ENCODE measurements around the gene HIC2.

The HIC2 gene

DNA sequence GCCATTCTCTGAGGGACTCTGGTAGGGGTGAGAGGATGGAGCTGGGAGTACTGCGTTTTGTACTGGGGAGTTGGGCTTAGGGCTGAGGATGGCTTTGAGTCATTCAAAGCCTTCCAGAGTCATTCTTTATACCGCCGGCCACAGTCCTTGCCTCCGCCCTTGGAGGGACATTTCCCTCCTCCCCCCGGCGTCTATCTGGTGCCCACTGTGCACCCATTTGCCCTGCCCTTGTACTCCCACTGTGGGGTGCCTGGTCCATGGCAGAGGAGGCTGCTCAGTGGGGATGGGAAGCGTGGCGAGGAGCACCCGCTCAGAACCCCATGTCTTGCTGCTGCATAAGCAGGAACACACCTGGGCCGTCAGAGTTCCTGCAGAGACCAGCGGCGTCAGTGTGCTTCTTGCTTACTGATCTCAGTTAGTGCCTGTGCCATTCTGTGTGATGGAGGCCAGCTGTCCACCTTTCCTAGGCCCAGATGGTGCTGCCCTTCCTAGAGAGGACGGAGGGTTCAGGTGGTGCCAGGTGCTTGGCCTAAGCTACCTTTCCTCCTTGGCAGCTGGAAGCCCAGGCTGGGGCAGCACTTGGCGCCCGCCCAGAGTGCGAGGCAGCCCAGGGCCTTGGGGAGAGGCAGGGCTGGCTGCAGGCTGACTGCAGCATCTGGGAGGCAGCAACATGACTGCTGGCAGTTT, 26.7 kb downstream of the HIC2 start:
- no peak for DNase-seq (ENCODE audit: low spot score)
- TF ChIP-seq, protein P1, sequence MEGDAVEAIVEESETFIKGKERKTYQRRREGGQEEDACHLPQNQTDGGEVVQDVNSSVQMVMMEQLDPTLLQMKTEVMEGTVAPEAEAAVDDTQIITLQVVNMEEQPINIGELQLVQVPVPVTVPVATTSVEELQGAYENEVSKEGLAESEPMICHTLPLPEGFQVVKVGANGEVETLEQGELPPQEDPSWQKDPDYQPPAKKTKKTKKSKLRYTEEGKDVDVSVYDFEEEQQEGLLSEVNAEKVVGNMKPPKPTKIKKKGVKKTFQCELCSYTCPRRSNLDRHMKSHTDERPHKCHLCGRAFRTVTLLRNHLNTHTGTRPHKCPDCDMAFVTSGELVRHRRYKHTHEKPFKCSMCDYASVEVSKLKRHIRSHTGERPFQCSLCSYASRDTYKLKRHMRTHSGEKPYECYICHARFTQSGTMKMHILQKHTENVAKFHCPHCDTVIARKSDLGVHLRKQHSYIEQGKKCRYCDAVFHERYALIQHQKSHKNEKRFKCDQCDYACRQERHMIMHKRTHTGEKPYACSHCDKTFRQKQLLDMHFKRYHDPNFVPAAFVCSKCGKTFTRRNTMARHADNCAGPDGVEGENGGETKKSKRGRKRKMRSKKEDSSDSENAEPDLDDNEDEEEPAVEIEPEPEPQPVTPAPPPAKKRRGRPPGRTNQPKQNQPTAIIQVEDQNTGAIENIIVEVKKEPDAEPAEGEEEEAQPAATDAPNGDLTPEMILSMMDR (IDR thresholded peaks at IDR 0.05; ENCODE audit: borderline replicate concordance, control extremely low read depth, extremely low read depth, insufficient read depth, missing control alignments) = no peak
- in situ Hi-C loops (cut with MboI; ENCODE audit: low sequenced_read_pairs, unreplicated experiment) = no loop called here

DNA sequence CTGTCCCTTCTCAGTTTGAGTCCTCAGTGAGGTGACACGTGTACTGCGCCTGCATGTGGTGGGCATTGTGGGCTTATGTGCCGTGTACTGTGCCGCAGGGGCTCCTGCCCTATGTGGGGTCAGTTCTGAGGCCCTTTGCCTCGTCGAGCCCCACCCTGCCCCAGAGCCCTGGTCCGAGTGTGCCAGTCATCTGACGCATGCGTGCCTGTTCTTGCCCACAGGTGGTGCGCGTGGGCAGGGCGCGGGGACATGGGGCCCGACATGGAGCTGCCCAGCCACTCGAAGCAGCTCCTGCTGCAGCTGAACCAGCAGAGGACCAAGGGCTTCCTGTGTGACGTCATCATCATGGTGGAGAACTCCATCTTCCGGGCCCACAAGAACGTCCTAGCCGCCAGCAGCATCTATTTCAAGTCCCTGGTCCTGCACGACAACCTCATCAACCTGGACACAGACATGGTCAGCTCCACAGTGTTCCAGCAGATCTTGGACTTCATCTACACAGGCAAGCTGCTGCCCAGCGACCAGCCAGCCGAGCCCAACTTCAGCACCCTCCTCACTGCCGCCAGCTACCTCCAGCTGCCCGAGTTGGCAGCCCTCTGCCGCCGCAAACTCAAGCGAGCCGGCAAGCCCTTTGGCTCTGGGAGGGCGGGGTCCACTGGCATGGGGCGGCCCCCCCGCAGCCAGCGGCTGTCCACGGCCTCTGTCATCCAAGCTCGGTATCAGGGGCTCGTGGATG, 27.7 kb downstream of the HIC2 start:
- TF ChIP-seq, protein P1 (IDR thresholded peaks at IDR 0.05; ENCODE audit: borderline replicate concordance, control extremely low read depth, extremely low read depth, insufficient read depth, missing control alignments) = no peak
- in situ Hi-C loops (cut with MboI; ENCODE audit: low sequenced_read_pairs, unreplicated experiment) = no loop called here
- DNase-seq (ENCODE audit: low spot score) = no peak

DNA sequence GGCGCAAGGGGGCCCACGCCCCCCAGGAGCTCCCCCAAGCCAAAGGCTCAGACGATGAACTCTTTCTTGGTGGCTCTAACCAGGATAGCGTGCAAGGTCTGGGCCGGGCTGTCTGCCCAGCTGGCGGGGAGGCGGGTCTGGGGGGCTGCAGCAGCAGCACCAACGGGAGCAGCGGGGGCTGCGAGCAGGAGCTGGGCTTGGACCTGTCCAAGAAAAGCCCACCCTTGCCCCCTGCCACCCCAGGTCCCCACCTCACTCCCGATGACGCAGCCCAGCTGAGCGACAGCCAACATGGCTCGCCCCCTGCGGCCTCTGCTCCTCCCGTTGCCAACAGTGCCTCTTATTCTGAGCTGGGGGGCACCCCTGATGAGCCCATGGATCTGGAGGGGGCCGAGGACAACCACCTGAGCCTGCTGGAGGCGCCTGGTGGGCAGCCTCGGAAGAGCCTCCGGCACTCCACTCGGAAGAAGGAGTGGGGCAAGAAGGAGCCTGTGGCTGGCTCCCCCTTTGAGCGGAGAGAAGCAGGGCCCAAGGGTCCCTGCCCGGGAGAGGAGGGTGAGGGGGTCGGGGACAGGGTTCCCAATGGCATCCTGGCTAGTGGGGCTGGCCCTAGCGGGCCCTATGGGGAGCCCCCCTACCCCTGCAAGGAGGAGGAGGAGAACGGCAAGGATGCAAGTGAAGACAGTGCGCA, 28.4 kb downstream of the HIC2 start:
- in situ Hi-C loops (cut with MboI; ENCODE audit: low sequenced_read_pairs, unreplicated experiment) = no loop called here
- DNase-seq (ENCODE audit: low spot score) = no peak

DNA sequence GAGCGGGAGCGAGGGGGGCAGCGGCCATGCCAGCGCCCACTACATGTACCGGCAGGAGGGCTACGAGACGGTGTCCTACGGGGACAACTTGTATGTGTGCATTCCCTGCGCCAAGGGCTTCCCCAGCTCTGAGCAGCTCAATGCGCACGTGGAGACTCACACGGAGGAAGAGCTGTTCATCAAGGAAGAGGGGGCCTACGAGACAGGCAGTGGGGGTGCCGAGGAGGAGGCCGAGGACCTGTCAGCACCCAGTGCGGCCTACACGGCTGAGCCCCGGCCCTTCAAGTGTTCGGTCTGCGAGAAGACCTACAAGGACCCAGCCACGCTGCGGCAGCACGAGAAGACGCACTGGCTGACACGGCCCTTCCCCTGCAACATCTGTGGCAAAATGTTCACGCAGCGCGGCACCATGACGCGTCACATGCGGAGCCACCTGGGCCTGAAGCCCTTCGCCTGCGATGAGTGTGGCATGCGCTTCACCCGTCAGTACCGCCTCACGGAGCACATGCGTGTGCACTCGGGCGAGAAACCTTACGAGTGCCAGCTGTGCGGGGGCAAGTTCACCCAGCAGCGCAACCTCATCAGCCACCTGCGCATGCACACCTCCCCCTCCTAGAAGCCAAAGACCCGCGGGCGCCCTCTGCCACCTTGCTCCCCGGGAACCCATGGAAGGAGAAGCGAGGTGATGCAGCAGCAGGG, 29.1 kb downstream of the HIC2 start:
- in situ Hi-C loops (cut with MboI; ENCODE audit: low sequenced_read_pairs, unreplicated experiment) = no loop called here
- TF ChIP-seq, protein P1 (IDR thresholded peaks at IDR 0.05; ENCODE audit: borderline replicate concordance, control extremely low read depth, extremely low read depth, insufficient read depth, missing control alignments) = no peak
- DNase-seq (ENCODE audit: low spot score) = no peak

More for the DNA sequence above, 28.4 kb downstream of the HIC2 start:
- TF ChIP-seq, protein P1 (IDR thresholded peaks at IDR 0.05; ENCODE audit: borderline replicate concordance, control extremely low read depth, extremely low read depth, insufficient read depth, missing control alignments) = no peak

DNA sequence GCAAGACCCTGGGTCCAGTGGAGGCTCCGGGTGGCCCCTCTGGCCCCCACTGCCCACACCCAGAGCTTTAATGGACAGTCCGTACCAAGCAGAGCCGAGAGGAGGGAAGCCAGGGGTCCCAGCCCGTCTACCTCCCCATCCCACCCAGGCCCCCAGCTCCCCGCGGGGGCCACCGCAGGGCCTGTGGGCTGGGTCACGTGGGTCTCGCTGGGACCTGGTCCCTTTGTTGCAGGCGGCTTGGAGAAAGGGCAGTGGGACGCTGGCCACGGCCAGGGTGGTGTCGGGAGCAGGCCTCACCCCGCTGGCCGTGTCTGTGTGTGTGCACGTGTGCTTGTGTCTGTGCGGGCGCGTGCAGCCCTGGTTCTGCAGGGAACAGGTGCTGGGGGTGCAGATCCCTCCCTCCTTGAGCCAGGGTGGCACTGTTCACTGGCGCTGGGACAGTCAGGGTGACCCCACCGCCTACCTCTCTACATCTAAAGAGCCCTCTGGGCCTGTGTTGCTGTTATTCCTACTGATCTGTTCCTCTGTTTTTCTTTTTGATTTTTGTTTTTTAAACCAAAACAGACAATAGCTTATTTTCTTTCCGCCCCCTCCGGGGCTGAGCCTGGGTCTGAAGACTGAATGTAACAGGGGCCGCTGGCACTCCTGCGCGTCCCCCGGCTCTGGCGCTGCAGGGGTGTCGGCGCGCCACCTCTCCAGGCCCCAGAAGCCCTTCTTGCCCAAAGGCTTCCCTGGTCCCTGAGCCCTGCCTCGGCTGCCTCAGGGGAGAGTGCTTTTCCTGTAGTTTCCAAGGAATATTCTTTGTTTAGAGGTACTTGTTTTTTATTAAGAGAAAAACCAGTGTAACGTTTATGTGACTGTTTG, 29.9 kb downstream of the HIC2 start:
- in situ Hi-C loops (cut with MboI; ENCODE audit: low sequenced_read_pairs, unreplicated experiment) = no loop called here
- DNase-seq (ENCODE audit: low spot score) = no peak
- TF ChIP-seq, protein P1 (IDR thresholded peaks at IDR 0.05; ENCODE audit: borderline replicate concordance, control extremely low read depth, extremely low read depth, insufficient read depth, missing control alignments) = no peak

Data from GM13976 (cell line).